GM19099 (cell line): ENCODE results near the gene CMIP.

Experiments
- POLR2A ChIP-seq: IDR thresholded peaks from 3 replicates; pipeline ENCODE4 v1.6.1; 2011; ENCODE audit warnings: low read depth; ENCODE audit not compliant: insufficient read length; ENCODE audit errors: extremely low read depth

Gene CMIP

GRCh38 chr16:81710044-81710443 lies 265.4 kb downstream of the CMIP start:
- no peak for TF ChIP-seq POLR2A

- no peak for TF ChIP-seq POLR2A
Observed at GRCh38 chr16:81710596-81710995, 266.0 kb downstream of the CMIP start.

- TF ChIP-seq POLR2A = no peak
Observed at GRCh38 chr16:81711657-81712319, 267.2 kb downstream of the CMIP start.

GRCh38 chr16:81712681-81713080 lies 268.1 kb downstream of the CMIP start:
- TF ChIP-seq POLR2A = no peak

GRCh38 chr16:81713295-81713772 lies 268.7 kb downstream of the CMIP start:
- TF ChIP-seq POLR2A = no peak

- no peak for TF ChIP-seq POLR2A
Observed at GRCh38 chr16:81713796-81714195, 269.2 kb downstream of the CMIP start.

- no peak for TF ChIP-seq POLR2A
Observed at GRCh38 chr16:81714583-81714982, 270.0 kb downstream of the CMIP start.

- no peak for TF ChIP-seq POLR2A
Observed at GRCh38 chr16:81715358-81716196, 271.0 kb downstream of the CMIP start.

GRCh38 chr16:81716478-81717225 lies 272.0 kb downstream of the CMIP start:
- peak; percentile 33 for TF ChIP-seq POLR2A

- TF ChIP-seq POLR2A = no peak
Observed at GRCh38 chr16:81717662-81718189, 273.1 kb downstream of the CMIP start.

- no peak for TF ChIP-seq POLR2A
Observed at GRCh38 chr16:81718637-81719036, 274.0 kb downstream of the CMIP start.

- TF ChIP-seq POLR2A = no peak
Observed at GRCh38 chr16:81719993-81720392, 275.4 kb downstream of the CMIP start.

GRCh38 chr16:81720973-81721906 lies 276.6 kb downstream of the CMIP start:
- no peak for TF ChIP-seq POLR2A

- no peak for TF ChIP-seq POLR2A
Observed at GRCh38 chr16:81723098-81723723, 278.6 kb downstream of the CMIP start.
